K562 (cell line): ENCODE results near the gene PTTG1IP. TPM values are rescaled to one million over a fixed set of nuclear protein-coding genes. Genes with fewer than 3 reads are reported as not detected.

Source experiments
- CREB3L1 ChIP-seq: fragments of 450-650 bp; IDR thresholded peaks from 2 replicates; pipeline ENCODE4 v1.6.1; 2014; ENCODE audit warnings: low read depth, mild to moderate bottlenecking, moderate library complexity, borderline replicate concordance
- E2F8 ChIP-seq: fragments of 450-650 bp; IDR thresholded peaks from 2 replicates; pipeline ENCODE4 v1.7.1; 2018; ENCODE audit warnings: mild to moderate bottlenecking, low read depth; ENCODE audit not compliant: partially characterized antibody
- E4F1 ChIP-seq: fragments of 250-450 bp; sonication (Bioruptor Pico); IDR thresholded peaks from 2 replicates; pipeline ENCODE4 v1.5.0; 2021; ENCODE audit warnings: mild to moderate bottlenecking, borderline replicate concordance
- EGR1 ChIP-seq: fragments of 450-650 bp; conservative IDR thresholded peaks from 2 replicates; pipeline ENCODE4 v1.6.1; 2017; ENCODE audit warnings: mild to moderate bottlenecking
- EP300 ChIP-seq: IDR thresholded peaks from 2 replicates; pipeline ENCODE4 v1.6.1; 2012; ENCODE audit warnings: low read length, improper control_type of control experiment
- GATAD2B ChIP-seq: fragments of 450-650 bp; IDR thresholded peaks from 2 replicates; pipeline ENCODE4 v1.6.1; 2017; ENCODE audit warnings: mild to moderate bottlenecking, borderline replicate concordance
- HCFC1 ChIP-seq: IDR thresholded peaks from 2 replicates; pipeline ENCODE4 v1.6.1; 2012; ENCODE audit warnings: low read depth, low read length, improper control_type of control experiment
- HNRNPLL ChIP-seq: fragments of 200-400 bp; formaldehyde crosslinking; IDR thresholded peaks from 2 replicates; pipeline ENCODE4 v1.6.1; 2017; ENCODE audit warnings: low read length, low read depth, mild to moderate bottlenecking; ENCODE audit not compliant: poor library complexity, severe bottlenecking
- MTA3 ChIP-seq: fragments of 450-650 bp; formaldehyde crosslinking; IDR thresholded peaks from 2 replicates; pipeline ENCODE4 v1.6.1; 2017; ENCODE audit warnings: mild to moderate bottlenecking, borderline replicate concordance
- NFE2L1 ChIP-seq: fragments of 450-650 bp; IDR thresholded peaks from 2 replicates; pipeline ENCODE4 v1.6.1; 2016; ENCODE audit warnings: missing genetic modification characterization, low read depth, mild to moderate bottlenecking, missing compliant biosample characterization, moderate library complexity, borderline replicate concordance
- NONO ChIP-seq, 2 experiments: fragments of 200-400 bp in 1 of 2; fragments of 450-650 bp in 1 of 2; formaldehyde crosslinking in 1 of 2; IDR thresholded peaks; 2 replicates each; pipeline ENCODE4 v1.6.1; 2017; ENCODE audit warnings: low read depth in 2 of 2, mild to moderate bottlenecking in 2 of 2, moderate library complexity in 2 of 2, low read length in 1 of 2
- THRAP3 ChIP-seq: fragments of 450-650 bp; IDR thresholded peaks from 2 replicates; pipeline ENCODE4 v1.6.1; 2016; ENCODE audit warnings: mild to moderate bottlenecking, inconsistent platforms, borderline replicate concordance
- ZBTB12 ChIP-seq: fragments of 250-450 bp; sonication (Bioruptor Pico); IDR thresholded peaks from 2 replicates; pipeline ENCODE4 v1.4.0; 2020
- ZBTB34 ChIP-seq: fragments of 250-450 bp; sonication (Bioruptor Pico); IDR thresholded peaks from 2 replicates; pipeline ENCODE4 v1.8.0; 2021; ENCODE audit warnings: mild to moderate bottlenecking, moderate library complexity
- ZNF121 ChIP-seq: sonication (generic); formaldehyde crosslinking; conservative IDR thresholded peaks from 2 replicates; pipeline ENCODE4 v1.8.0; 2022; ENCODE audit warnings: missing genetic modification reagents
- ZNF780A ChIP-seq: fragments of 250-450 bp; sonication (Bioruptor Pico); IDR thresholded peaks from 2 replicates; pipeline ENCODE4 v1.5.0; 2021; ENCODE audit warnings: mild to moderate bottlenecking
- polyA plus RNA-seq, 8 experiments: library from polyadenylated mRNA; depleted of rRNA in 4 of 8; stranded (reverse) in 5 of 8; unstranded in 3 of 8; fragments of >200 nt; fragmentation: Nextera tagmentation in 2 of 8; fragmentation: Illumina TruSeq in 1 of 8; extraction: Ambion mirVana in 2 of 8; extraction: Trizol in 1 of 8; gene quantifications; 2 replicates each; pipeline versions ENCODE4 v1.2.1 to v1.2.3, GENCODE V29; 2011 to 2014; ENCODE audit warnings: inconsistent platforms in 1 of 8, missing spikeins in 1 of 8
- total RNA-seq, 7 experiments: library from RNA; depleted of rRNA in 6 of 7; stranded (reverse); fragments of >200 nt in 6 of 7; fragmentation: Illumina TruSeq in 2 of 7; extraction: Trizol in 2 of 7; gene quantifications; 2 replicates each; pipeline versions ENCODE4 v1.2.1 to v1.2.3, GENCODE V29; 2011 to 2021; ENCODE audit warnings: low replicate concordance in 1 of 7

Gene PTTG1IP
- total and polyA plus RNA-seq, 9 of the 15 experiments (the other 6 are each of a cell fraction or from before 2014, with no cell fraction given), result 5.0 to 99.3 (median 82.4) TPM

- TF ChIP-seq CREB3L1 (no peak), NFE2L1 (tag) (no peak), E4F1 (CRISPR knock-in tag) (no peak), EP300 (no peak), EGR1 (0 out of 2 replicates have a peak, but pooled peaks have one; percentile 17), NONO (IDR thresholded peaks at IDR 0.05; ENCODE audit: low read depth in 2 of 2, low read length in 1 of 2) (no peak), E2F8 (no peak), ZBTB34 (CRISPR knock-in tag) (no peak), ZNF780A (CRISPR knock-in tag) (no peak), MTA3 (0 out of 2 replicates have a peak, but pooled peaks have one; percentile 22), ZNF121 (no peak), GATAD2B (no peak), HNRNPLL (no peak), ZBTB12 (no peak), THRAP3 (no peak), HCFC1 (no peak)
Measured at GRCh38 chr21:44907966-44908895, 34.7 kb upstream of the PTTG1IP start (continued).
